Astrocyte of the hippocampus (primary cell): ENCODE measurements around the gene PRPH.
"Not testable (repeated sequence)": the region's sequence is repeated elsewhere in the genome, so short reads cannot be mapped to it uniquely, and the experiment has no call there.

Experiments
- DNase-seq: peaks from one replicate; pipeline ENCODE4 v3.0.0; 2011; ENCODE audit warnings: low read depth, low spot score

PRPH gene

DNA sequence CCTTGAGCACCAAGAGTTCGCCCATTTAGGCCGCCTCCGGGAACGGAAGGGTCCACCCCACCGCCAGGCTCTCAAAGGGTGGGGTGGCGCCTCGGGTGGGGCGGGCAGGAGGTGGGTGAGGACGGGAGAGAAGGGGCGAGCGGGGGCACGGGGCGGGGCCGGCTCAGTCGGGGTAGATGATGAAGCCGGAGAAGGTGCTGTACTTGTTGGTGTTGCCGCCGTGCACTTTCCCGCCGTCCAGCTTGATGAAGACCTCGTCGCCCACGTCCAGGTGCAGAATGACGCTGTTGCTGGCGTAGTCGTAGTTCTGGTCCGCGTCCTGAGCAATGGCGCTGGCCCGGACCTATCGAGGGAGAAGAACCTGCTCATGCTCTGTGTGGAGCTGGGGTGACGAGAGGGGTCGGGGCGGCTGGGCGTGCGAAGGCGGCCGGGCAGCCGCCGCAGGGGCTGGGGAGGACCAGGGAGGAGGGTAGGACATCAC is 38.0 kb downstream of the PRPH start:
- DNase-seq: no peak

DNA sequence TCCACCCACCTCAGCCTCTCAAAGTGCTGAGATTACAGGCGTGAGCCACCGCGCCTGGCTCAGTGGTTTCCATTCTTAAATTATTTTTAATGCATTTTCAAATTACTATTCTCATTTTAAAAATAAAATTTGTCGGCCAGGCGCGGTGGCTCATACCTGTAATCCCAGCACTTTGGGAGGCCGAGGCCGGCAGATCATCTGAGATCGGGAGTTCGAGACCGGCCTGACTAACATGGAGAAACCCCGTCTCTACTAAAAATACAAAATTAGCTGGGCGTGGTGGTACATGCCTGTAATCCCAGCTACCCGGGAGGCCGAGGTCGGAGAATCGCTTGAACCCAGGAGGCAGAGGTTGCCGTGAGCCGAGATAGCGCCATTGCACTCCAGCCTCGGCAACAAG is 38.8 kb downstream of the PRPH start:
- DNase-seq: not testable (repeated sequence)

DNA sequence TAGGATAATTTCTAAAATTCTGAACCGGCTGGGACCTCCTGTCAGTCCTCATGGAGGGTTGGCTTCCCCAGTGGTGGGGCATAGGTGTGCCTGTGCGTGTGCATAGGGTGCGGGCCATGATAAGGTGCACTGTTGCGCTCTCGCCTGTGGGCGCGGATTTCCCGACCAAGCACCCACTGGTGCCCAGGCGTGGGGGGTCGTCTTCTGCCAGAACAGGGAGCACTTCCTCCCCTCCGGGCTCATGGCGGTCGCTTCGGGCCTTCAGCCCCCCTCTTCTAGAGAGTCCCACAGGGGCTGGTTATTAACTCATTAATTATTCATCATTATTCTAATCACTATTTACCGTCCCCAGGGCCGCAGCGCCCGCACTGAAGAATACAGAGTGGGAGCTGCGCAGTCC is 39.3 kb downstream of the PRPH start:
- DNase-seq: no peak

DNA sequence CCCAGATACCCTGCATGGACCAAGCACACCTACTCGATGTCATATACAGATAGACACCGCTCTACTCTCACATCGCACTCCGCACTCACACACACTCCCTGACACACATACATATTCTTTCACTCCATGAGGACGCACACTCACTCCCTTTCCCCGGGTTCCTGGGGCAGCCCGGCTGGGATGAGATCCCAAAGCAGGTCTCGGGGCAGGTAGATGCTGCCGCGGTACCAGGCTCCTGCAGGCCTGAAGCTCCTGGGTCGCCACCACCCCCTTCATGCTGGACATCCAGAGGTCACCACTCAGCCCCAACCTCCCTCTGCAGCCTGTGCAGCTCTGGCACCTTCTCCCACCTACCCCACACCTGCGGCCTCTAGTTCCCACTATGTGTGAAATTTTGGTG is 39.7 kb downstream of the PRPH start:
- DNase-seq: no peak

DNA sequence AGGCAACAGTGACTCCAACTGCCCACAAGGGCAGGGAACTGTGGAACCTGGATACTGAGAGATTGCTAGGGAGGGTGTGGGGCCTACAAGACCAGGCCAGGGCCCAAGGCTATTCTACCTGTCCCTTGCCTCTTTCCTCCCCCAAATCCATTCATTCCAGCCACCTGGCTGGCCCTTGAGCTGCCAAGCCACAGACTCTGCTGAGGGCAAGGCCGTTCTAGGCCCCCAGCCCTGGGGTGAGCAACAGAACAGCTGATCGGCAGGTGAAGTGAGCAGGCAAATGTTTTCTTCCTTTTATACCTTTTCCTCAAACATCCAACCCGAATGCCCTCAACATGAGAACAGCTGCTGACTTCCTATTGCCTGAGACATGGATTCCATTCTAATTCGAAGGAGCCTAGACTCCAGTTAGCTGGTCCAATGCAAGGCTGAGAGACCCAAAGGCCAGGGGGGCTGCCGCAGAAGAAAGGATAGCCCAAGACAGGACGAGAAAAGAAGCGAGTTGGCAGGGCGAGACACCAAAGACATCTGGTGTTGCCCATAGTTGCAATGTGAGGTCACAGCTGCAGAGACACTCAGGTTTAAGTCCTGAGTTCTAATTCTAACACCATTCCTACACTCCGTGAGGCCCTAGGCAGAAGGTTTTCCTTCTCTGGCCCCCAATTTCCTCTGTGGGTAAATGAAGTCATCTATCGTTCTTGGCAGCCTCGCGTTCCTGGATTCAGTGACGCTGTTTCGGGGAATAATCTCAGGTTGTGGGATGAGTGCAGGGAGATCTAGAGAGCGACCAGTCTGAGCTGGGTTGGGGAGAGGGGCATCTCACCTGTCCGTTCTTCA is 40.4 kb downstream of the PRPH start:
- no peak for DNase-seq

DNA sequence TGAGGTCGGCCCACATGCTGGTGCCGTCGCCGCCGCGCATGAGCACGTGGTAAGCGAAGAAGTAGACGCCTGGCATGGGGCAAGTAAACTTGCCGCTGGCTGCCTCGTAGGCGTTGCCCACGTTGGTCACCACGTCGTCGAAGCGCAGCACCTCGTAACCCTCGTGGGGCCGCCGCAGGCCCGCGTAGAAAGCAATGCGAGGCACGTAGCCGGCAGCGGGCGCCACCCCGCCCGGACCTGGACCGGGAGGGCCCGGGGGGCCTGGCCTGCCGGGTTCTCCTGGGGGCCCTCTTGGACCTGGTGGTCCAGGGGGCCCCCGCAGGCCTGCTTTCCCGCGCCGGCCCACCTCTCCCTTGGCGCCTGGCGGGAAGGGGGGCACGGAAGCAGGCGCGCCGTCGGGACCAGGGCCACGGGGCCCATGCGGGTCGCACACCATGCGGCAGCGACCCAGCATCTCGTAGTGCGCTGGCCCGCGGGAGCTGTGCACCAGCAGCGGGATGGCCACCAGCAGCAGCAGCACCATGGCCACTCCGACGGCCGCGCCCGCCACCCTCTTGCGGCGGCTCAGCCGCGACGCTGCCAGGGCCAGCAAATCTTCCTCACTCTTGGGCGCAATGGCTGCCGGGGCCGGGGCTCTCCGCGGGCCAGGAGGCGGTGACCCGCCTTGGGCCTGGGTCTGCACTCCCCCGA is 41.2 kb downstream of the PRPH start:
- DNase-seq: no peak

DNA sequence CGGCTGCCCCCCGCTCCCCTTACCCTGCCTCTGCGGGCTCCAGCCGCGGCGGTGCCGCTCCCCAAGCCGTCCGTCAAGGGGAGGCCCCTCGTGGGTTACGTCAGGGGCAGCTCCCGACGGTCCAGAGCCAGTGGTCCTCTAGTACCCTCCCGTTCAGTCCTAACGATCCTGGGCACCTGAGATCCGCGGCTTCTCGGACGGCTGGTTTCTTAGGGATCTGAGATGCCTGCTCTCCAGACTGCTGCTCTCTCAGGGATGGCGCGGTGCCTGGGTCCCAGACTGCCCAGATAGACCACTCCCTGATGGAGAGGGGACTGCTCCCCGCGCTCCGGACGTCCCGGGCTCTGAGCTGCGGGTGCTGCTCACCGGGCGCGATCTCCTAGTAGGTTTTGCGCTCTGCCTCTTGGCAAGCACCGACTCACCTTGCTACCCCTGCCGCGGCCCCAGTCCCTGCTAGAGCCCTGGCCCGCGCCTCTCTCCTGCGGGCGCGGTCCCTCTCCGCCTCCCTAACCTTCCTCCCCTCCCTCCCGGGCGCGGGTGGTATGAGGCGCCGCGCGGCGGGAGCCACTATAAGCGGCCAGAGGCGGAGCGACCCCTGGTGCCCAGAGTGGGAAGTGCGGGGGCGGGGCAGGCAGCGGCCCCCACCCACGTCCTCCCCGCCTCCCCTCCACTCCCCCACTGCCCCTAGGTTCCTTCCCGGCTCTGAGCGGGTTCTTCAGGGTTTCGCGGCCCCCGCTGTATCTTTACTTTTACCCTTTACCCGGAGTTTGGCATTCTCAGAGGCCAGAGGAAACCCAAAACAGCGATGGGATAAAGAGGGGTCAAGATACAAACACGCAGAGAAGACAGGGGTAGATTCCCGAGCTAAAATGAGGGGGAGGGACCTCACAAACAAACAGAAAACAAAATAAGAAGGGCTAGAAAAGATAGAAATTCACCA is 42.0 kb downstream of the PRPH start, which contains the start of gene C1QL4:
TSS of gene C1QL4 (minus strand) at position 544 of the 940 bp plus-strand sequence. CDS start 711 bp downstream, outside the sequence.
- DNase-seq: peak; percentile 91

DNA sequence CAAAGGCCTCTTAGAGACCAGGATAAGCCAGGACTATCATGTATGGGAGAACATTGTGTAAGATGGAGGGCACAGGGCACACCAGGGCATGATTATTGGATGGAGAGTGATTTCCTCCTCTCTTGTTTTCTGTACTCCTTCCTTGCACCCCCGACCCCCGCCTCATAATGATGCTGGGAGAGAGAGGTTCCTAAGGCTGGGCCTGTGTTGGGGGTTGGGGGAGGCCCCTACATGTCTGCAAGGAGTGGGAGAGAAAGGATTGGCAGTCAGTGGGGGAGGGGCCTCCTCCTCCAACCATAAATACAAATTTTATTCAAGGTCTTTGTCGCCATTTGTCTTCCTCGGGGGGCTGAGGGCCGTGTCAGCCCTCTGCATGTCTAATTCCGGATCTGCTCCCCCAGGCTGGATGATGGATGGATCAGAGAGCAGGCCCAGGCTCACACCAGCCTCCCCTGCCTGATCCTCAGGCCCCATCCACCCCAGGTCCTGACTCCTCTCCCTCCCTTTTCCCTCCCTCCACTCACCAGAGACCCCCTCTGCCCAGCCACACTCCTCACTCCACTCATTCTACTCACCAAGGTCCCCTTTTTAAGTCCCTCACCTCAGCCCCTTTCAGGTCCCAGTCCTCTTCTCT is 44.0 kb downstream of the PRPH start:
- no peak for DNase-seq

DNA sequence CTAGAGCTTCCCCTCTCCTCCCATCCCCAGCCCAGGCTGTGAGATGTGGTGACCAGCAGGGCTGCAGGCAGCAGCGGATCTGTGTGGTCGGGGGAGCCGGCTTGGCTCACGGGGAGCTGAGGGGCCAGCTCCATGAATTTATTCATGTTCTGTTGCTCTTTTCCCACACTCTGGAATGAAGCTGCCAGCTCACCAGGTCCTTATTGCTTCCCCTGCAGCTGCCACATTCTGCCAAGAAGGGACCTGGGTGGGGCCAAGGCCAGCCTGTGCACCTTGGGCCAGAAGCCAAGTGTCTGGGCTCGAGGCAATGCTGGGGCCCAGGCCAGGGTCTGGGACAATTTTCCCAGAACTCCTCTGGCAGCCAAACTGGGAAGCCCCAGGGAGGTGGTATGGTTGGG is 44.5 kb downstream of the PRPH start:
- peak; percentile 51 for DNase-seq

DNA sequence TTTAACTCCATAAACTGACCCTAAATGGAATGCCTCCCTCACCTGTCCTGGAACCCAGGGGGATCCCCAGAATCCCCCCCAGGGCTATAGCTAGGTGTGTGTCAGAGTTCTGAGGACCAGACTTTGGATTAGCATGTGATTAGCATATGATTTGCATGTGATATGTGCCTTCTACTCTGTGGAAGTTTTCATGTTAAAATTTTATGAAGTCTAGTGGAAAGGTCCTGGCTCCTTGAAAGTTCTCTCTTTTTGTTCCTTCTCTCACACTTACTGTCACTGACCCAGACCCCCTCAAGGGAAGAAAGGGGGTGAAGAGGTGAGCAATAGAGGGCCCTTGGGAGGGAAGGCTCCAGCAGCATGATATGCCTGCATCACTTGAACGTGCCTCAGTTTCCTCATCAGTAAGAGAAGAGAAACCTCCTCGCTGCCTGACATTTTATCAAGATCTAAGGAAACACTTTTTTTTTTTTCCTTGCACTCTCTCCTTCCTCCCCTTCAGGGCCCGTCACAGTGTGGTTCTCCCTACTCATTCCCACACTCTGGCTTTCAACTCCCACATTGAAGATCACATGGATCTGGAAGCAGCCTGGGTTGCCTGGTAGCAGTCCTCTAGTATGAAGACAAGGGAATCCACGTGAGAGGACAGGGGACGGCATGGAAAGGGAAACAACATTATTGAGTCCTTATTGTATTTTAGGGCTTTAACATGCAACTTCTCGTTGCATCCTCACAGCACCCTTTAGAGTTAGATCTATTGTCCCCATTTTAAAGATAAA is 45.3 kb downstream of the PRPH start:
- DNase-seq: no peak

DNA sequence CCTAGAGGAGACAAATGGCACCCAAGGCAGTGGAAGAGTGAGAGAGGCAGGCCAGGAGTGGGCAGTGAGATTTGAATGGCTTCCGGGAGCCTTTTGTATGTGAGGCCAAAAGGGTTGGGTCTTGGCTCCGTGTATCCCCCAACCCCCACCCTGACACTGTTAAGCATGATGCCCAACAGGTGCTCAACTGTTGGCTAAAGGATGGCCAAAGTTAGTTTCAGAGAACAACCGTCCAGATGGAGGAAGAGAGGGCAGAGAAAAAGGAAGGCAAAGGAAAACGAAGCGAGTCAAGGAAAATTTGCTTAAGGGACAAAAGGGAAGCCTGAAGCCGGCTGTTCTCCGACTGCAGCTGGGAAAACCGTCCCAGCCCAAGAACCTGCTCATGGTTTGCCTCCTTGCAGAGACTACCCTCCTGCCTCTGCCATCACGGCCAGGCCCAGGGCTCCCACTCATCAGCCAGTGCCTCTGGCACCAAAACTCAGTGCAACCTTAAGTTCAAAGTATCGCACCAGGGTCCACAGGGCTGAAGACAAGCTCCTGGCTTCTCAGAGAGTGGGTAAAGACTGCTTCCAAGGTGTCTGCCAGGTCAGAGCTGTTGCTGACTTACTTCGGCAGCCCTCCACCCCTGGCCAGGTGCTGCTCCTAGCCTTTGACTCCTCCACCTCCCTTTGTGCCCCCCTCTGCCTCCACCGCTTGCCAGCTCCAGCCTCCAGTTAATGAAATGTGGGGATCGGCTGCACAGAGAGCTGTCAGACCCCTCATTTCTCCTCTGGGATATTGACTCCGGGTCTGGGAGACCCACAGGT is 46.2 kb downstream of the PRPH start:
- DNase-seq: no peak

DNA sequence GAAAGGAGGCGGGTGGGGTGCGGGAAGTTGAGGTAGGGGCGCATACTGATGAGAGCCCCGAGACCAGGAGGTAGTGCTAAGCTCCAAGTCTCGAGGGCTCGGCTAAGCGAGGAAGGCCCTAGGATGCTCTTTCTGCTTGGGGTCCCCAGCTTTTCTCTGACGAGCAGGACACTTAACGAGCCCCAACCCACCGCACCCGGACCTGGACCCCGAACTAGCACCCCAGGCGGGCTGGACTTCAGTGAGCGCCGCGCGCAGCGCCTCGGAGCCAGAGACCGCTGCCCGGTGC is 46.8 kb downstream of the PRPH start:
- DNase-seq: no peak

DNA sequence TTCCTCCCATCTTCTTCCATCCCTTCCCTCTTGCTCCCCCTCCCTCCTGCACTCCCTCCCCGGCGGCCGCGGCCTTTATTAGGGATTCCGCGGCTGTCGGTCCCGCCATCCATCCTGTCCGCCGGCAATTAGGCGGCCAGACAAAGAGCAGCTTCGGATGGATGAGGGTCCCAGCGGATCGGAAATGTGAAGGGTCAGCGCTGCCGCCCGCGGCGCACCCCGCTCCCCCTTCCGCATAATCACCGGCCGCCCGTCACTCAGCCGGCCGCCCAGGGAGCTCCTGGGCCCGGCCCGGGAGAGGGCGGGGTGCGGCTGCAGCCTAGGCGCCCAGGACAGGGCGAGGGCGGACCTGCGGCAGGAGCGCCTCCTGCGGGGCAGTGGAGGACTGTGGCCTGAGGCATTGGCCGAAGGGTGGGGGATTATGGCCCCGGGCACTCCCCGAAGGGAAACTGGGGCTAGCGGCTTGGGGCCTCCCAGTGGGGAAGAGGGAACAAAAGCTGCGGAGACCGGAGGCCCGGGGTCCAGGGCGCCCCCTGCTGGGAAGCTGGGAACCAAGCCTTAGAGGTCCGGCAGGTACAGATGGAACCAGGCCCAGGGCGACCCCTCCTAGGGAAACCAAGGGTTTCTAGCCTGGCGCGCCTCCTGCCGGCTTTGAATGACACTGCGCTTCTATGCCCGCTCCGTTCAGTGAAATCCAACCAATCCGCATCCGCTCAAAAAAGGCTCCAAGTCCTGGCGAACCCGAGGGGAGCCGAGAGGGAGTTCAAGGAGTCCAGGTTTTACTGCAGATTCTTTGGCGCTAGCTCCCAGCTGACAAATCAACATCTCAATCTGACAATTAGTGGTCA is 47.3 kb downstream of the PRPH start:
- peak; percentile 91 for DNase-seq

DNA sequence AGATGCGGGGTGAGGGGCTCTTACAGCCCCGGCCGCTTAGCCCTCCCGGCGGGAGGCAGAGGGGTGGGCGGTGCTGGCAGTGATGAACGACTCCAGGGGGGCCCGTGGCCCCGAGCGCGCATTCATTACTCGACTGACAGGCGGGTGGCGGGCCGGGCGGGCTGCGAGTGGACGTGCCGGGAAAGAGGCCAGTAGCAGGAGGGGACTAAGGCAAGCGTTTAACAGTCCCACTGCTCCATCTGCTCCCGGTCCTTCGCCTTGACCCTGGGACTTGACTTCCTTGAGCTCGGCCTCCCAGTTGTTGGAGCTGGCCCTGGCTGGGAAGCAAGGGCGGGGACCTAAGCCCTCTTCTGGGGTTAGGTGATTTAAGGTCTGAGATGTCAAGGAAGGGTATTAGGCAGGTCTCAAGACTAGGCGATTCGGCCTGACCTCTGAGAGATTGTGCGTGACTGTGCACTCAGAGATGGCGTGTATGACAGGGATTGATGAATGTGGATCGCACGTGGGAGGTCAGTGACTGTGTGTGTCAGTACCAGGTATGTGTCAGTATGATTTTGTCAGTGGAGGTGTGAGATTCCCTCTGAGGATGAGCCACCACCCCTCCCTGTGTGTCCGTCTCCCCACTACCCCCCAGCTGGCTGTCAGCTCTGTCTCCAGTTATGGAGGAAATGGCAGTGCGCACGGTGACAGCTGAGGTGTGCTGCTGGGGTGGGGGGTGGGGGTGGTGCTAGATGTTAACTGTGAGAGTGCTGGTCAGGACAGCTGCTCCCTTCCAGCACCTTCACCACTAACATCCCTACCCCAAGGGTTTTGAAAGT is 48.2 kb downstream of the PRPH start:
- no peak for DNase-seq

DNA sequence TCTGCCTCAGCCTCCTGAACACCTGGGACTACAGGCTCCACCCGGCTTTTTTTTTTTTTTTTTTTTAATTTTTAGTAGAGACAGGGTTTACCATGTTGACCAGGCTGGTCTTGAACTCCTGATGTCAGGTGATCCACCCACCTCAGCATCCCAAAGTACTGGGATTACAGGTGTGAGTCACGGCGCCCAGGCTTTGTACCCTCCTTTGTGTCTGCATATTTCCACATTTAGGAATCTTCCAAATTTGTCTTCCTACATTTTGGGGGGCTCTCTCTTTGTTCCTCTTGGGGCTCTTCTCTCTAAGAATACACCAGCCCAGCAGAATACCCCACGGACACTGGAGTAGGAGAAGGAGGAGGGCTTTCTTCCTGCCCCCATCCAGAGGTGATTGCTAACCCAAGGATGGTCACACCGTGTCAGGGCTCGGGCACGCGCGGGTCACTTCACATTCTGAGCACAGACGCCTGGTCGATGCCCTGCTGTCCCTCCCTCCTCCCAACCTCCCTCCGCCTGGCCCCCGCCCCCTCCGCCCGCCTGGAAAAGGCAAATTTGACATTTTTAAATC is 49.6 kb downstream of the PRPH start:
- no peak for DNase-seq

DNA sequence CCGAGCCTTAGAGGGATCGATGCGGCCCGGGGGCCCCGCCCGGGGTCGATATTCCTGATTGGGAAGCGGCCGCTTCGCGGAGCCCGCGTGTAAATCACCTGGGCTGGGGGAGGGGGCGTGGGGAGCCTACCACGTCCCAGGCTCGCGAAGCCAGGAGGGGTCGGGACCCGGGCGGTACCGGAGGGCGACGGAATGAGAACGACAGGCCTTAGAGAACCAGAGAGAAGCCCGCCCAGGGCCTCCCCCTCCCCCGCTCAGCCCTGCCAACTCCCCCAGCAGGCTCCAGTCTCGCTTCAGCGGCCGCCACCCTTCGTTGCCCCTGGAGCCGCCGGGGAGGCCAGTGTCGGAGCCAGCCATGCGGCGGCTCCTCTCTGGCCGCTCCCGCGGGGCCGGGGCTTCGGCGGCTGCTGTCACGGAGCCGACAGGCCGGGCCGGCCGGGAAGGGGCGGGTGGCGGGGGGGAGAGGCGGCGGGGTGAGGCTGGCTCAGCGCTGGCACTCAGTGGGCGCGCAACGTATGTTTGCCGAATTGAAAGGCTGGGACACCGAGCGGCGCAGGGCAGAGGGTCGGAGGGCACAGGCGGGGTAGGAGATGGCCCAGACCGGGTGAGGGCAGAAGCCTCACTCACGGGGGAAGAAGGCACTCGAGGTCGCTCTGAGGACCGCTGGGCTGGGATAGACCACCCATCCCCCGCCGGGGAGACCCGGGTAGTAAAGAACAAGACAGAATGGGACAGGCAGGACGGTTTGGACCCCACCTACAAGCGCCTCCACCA is 50.3 kb downstream of the PRPH start:
- DNase-seq: peak; percentile 62
